ENCODE data around the gene OSBPL8.

- TF ChIP-seq CTCF (IDR thresholded peaks at IDR 0.05) (no peak), POLR2A (IDR thresholded peaks at IDR 0.05) (no peak)
Measured at GRCh38 chr12:76470028-76470939, 89.3 kb downstream of the OSBPL8 start.

All from adrenal gland (tissue), 5 donors.